ENCODE results near the gene TTC28. TPM values are rescaled to one million over a fixed set of nuclear protein-coding genes. Genes with fewer than 3 reads are reported as not detected.

The TTC28 gene
- total RNA-seq, 2 experiments from 2014 or later = 1.6 to 1.9 TPM

GRCh38 chr22:28029201-28029948 is 650.3 kb downstream of the TTC28 start:
- Mint-ChIP-seq H3K36me3 (ENCODE audit: low read depth) (no peaks in the 10 kb centered on the region), H3K4me3 (no peak overlapping the region), H3K4me1 (ENCODE audit: low read depth) (no peaks in the 10 kb centered on the region), H3K27me3 (ENCODE audit: low read depth) (no peaks in the 10 kb centered on the region), H3K9me3 (no peaks in the 10 kb centered on the region), H3K27ac (no peak overlapping the region)
- intact Hi-C loops (cut with micrococcal nuclease) = no loop called here
- no peak for DNase-seq
- CTCF ChIA-PET = interaction anchor here (2.9 kb wide), 1 partner anchor 9 kb away, joined by 13 read pairs; no protein-coding TSS in a partner anchor

GRCh38 chr22:28027453-28028448 is 651.9 kb downstream of the TTC28 start:
- no peaks in the 10 kb centered on the region for H3K36me3 Mint-ChIP-seq (ENCODE audit: low read depth)
- H3K27me3 Mint-ChIP-seq (ENCODE audit: low read depth) = no peaks in the 10 kb centered on the region
- intact Hi-C loops (cut with micrococcal nuclease) = no loop called here
- H3K4me1 Mint-ChIP-seq (ENCODE audit: low read depth) = no peaks in the 10 kb centered on the region
- H3K4me3 Mint-ChIP-seq = no peak overlapping the region
- H3K27ac Mint-ChIP-seq = no peak overlapping the region
- no peak for DNase-seq
- CTCF ChIA-PET = interaction anchor here (2.9 kb wide), 1 partner anchor 8 kb away, joined by 13 read pairs; no protein-coding TSS in a partner anchor
- no peaks in the 10 kb centered on the region for H3K9me3 Mint-ChIP-seq

GRCh38 chr22:28025866-28026575 is 653.6 kb downstream of the TTC28 start:
- Mint-ChIP-seq H3K36me3 (ENCODE audit: low read depth) (no peaks in the 10 kb centered on the region), H3K27ac (no peak overlapping the region), H3K4me3 (no peak overlapping the region), H3K27me3 (ENCODE audit: low read depth) (no peaks in the 10 kb centered on the region), H3K4me1 (ENCODE audit: low read depth) (no peaks in the 10 kb centered on the region), H3K9me3 (no peaks in the 10 kb centered on the region)
- intact Hi-C loops (cut with micrococcal nuclease) = no loop called here
- CTCF ChIA-PET = no interaction called here
- DNase-seq = no peak

GRCh38 chr22:28025333-28025732 is 654.3 kb downstream of the TTC28 start:
- H3K9me3 Mint-ChIP-seq = no peaks in the 10 kb centered on the region
- intact Hi-C loops (cut with micrococcal nuclease) = no loop called here
- DNase-seq = no peak
- no peaks in the 10 kb centered on the region for H3K27me3 Mint-ChIP-seq (ENCODE audit: low read depth)
- H3K36me3 Mint-ChIP-seq (ENCODE audit: low read depth) = no peaks in the 10 kb centered on the region
- CTCF ChIA-PET = no interaction called here
- no peak overlapping the region for H3K27ac Mint-ChIP-seq
- no peak overlapping the region for H3K4me3 Mint-ChIP-seq
- H3K4me1 Mint-ChIP-seq (ENCODE audit: low read depth) = no peaks in the 10 kb centered on the region

- intact Hi-C loops (cut with micrococcal nuclease) = no loop called here
- Mint-ChIP-seq H3K27me3 (ENCODE audit: low read depth) (no peaks in the 10 kb centered on the region), H3K27ac (no peak overlapping the region), H3K4me3 (no peak overlapping the region), H3K9me3 (no peaks in the 10 kb centered on the region), H3K4me1 (ENCODE audit: low read depth) (peaks cover 2% of the 10 kb centered on the region), H3K36me3 (ENCODE audit: low read depth) (no peaks in the 10 kb centered on the region)
- no peak for DNase-seq
- CTCF ChIA-PET = no interaction called here
Observed at GRCh38 chr22:28024422-28024888, 655.2 kb downstream of the TTC28 start.

- H3K27ac Mint-ChIP-seq = no peak overlapping the region
- H3K4me3 Mint-ChIP-seq = no peak overlapping the region
- H3K27me3 Mint-ChIP-seq (ENCODE audit: low read depth) = no peaks in the 10 kb centered on the region
- intact Hi-C loops (cut with micrococcal nuclease) = no loop called here
- peaks cover 2% of the 10 kb centered on the region for H3K4me1 Mint-ChIP-seq (ENCODE audit: low read depth)
- CTCF ChIA-PET = no interaction called here
- no peaks in the 10 kb centered on the region for H3K36me3 Mint-ChIP-seq (ENCODE audit: low read depth)
- DNase-seq = no peak
- H3K9me3 Mint-ChIP-seq = no peaks in the 10 kb centered on the region
Observed at GRCh38 chr22:28023774-28024173, 655.9 kb downstream of the TTC28 start.

GRCh38 chr22:28023036-28023435 is 656.6 kb downstream of the TTC28 start:
- DNase-seq = no peak
- no peak overlapping the region for H3K4me3 Mint-ChIP-seq
- no peaks in the 10 kb centered on the region for H3K27me3 Mint-ChIP-seq (ENCODE audit: low read depth)
- intact Hi-C loops (cut with micrococcal nuclease) = no loop called here
- no peak overlapping the region for H3K27ac Mint-ChIP-seq
- H3K36me3 Mint-ChIP-seq (ENCODE audit: low read depth) = no peaks in the 10 kb centered on the region
- CTCF ChIA-PET = interaction anchor here (0.8 kb wide), 1 partner anchor 617 kb away, joined by 3 read pairs; no protein-coding TSS in a partner anchor
- peaks cover 2% of the 10 kb centered on the region for H3K4me1 Mint-ChIP-seq (ENCODE audit: low read depth)
- H3K9me3 Mint-ChIP-seq = no peaks in the 10 kb centered on the region

- Mint-ChIP-seq H3K27me3 (ENCODE audit: low read depth) (no peaks in the 10 kb centered on the region), H3K27ac (no peak overlapping the region), H3K4me3 (no peak overlapping the region), H3K36me3 (ENCODE audit: low read depth) (no peaks in the 10 kb centered on the region), H3K4me1 (ENCODE audit: low read depth) (peaks cover 2% of the 10 kb centered on the region), H3K9me3 (no peaks in the 10 kb centered on the region)
- no peak for DNase-seq
- CTCF ChIA-PET = interaction anchor here (0.8 kb wide), 1 partner anchor 618 kb away, joined by 3 read pairs; no protein-coding TSS in a partner anchor
- intact Hi-C loops (cut with micrococcal nuclease) = no loop called here
Observed at GRCh38 chr22:28021998-28022660, 657.5 kb downstream of the TTC28 start.

GRCh38 chr22:28021116-28021997 is 658.3 kb downstream of the TTC28 start:
- DNase-seq = no peak
- H3K27ac Mint-ChIP-seq = no peak overlapping the region
- no peak overlapping the region for H3K4me3 Mint-ChIP-seq
- H3K27me3 Mint-ChIP-seq (ENCODE audit: low read depth) = no peaks in the 10 kb centered on the region
- intact Hi-C loops (cut with micrococcal nuclease) = no loop called here
- H3K4me1 Mint-ChIP-seq (ENCODE audit: low read depth) = peaks cover 2% of the 10 kb centered on the region
- H3K9me3 Mint-ChIP-seq = no peaks in the 10 kb centered on the region
- H3K36me3 Mint-ChIP-seq (ENCODE audit: low read depth) = no peaks in the 10 kb centered on the region
- CTCF ChIA-PET = interaction anchor here (0.5 to 2.4 kb wide), 7 partner anchors 8 to 578 kb away, joined by 3 to 13 read pairs (median 4); no protein-coding TSS in a partner anchor

GRCh38 chr22:28019881-28020861 is 659.5 kb downstream of the TTC28 start:
- intact Hi-C loops (cut with micrococcal nuclease) = loop anchor here (1.0 kb wide), 3 partner anchors 31 to 574 kb away; no protein-coding TSS in a partner anchor
- no peaks in the 10 kb centered on the region for H3K27me3 Mint-ChIP-seq (ENCODE audit: low read depth)
- H3K4me3 Mint-ChIP-seq = no peak overlapping the region
- H3K36me3 Mint-ChIP-seq (ENCODE audit: low read depth) = no peaks in the 10 kb centered on the region
- H3K4me1 Mint-ChIP-seq (ENCODE audit: low read depth) = peaks cover 2% of the 10 kb centered on the region
- DNase-seq = peak; percentile 78
- no peaks in the 10 kb centered on the region for H3K9me3 Mint-ChIP-seq
- no peak overlapping the region for H3K27ac Mint-ChIP-seq
- CTCF ChIA-PET = interaction anchor here (0.5 to 2.4 kb wide), 17 partner anchors 9 to 794 kb away, joined by 3 to 13 read pairs (median 4); no protein-coding TSS in a partner anchor

All from activated naive CD4-positive, alpha-beta T cell treated with anti-CD3 and anti-CD28 coated beads for 36 hours (primary cell).